Cardiac septum (tissue), 1 donor: ENCODE measurements around the gene WBP2NL. TPM values are rescaled to one million over a fixed set of nuclear protein-coding genes. Genes with fewer than 3 reads are reported as not detected.

Experiments
- DNase-seq: peaks from one replicate; pipeline ENCODE4 v3.0.0-alpha.2; 2020; ENCODE audit warnings: low spot score
- intact Hi-C: fragments of 100-400 bp; cut with DNase I; formaldehyde crosslinking; loops from one replicate; pipeline ENCODE4 v1.14.0; 2022
- total RNA-seq: library from RNA; stranded (reverse); fragmentation: NEBNext Ultra II Directional; extraction: Animal tissue kit (Norgen Biotek cat#: 25700); gene quantifications from one replicate; pipeline ENCODE4 v1.2.1, GENCODE V29; 2021
- donor health status: DM: no; HTN: no; CAD: no.

Gene WBP2NL
- total RNA-seq, 1 donor from 2014 or later = 0.73 TPM

- DNase-seq = no peak
- intact Hi-C loops = no loop called here
Measured at GRCh38 chr22:41976070-41976901, 22.3 kb upstream of the WBP2NL start.

DNA sequence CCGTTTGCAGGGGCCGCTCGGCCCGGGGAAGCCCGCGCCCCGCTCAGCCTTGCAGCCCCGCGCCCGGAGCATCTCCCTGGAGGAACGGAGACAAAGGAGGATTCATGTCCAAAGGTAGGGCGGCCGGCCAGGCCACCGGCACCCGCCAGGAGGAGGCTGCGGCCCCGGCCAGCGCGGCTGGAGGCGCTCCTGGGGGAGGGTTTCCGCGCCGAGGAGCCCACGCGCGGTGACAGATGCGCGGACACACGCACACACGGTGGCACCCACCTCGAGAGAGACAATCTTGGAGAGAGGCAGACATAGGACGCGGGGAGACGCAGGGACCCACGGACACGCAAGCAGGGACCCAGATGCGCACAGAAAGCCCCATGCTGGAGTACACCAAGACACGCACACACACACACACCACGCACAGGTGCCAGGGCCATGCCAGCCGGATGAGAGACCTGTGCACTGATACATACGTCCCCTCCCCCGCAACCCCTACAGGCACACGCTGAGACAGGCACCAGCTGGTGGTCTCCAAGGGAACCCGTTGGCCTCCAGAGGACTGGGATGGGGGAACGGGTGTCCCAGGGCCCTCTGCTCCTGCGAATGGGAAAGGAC, 21.5 kb upstream of the WBP2NL start:
- intact Hi-C loops = no loop called here
- no peak for DNase-seq

DNA sequence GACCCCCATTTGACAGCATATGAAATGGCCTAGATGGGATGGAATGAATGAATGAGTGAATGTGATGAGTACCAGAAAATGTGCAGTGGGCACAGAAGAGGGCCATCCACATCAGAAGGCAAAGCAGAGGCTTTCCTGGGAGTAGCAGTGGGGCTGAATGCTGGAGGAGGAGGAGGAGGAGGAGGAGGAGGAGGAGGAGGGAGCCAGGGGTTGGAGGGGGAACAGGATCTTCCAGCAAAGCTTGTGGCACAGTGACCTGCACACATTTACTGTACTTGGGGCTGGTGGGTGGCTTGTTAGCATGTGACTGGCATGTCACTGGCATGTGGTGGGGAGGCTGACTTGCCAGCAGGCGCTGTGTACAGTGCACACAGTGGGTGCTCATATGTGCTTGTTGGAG, 19.9 kb upstream of the WBP2NL start:
- intact Hi-C loops = no loop called here
- DNase-seq = no peak

DNA sequence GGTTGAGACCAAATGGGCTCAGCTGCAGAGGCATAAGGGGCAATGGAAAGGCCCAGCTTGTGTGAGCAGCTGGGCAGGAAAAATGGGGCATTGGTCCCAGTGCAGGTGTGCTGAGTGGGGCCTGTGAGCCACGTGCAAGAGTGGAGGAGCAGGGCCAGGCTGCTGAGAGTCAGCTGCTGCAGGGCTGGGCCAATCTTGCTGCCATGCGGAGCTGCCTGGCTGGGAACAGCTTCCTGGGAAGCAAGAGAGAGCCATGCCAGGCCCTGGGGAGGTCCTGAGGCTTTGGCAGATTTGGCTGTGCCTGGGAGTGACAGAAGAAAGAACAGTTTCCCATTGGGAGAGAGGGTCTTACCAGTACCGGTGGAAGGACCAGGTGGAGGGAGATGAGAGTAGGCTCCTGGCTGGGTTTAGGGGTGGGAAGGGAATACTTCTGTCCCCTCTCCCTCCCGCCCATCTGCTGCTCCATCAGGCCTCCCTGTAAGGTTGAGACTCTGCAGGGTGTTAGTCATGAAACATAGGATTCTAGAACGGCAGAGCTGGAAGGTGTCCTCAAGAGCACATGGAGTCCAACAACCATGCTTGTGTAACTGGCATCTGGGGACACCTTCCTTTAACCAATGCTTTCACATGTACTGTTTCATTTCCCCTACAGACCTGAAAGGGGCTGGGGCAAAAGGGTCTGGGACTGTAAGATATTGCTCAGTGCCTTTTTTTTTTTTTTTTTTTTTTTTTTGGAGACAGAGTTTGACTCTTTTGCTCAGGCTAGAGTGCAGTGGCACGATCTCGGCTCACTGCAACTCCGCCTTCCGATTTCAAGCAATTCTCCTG, 19.0 kb upstream of the WBP2NL start:
- DNase-seq = no peak
- intact Hi-C loops = no loop called here

DNA sequence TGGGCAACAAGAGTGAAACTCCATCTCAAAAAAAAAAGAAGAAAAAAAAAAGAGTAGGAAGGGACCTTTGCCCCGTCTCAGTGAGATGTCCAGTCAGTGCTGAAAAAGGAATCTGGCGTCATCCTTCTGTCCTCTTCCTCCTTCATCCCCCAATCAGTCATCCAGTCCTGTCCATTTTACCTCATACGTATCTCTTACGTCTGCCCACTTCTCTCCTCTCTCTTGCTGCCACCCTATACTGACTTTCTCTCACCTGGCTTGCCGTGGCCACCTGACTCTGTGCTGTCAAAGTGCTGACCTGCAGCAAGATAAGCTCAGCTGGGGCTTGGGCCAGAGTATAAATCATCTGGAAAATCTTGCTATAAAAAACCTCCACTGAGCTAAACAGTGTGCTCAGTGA, 15.7 kb upstream of the WBP2NL start:
- no peak for DNase-seq
- intact Hi-C loops = no loop called here

DNA sequence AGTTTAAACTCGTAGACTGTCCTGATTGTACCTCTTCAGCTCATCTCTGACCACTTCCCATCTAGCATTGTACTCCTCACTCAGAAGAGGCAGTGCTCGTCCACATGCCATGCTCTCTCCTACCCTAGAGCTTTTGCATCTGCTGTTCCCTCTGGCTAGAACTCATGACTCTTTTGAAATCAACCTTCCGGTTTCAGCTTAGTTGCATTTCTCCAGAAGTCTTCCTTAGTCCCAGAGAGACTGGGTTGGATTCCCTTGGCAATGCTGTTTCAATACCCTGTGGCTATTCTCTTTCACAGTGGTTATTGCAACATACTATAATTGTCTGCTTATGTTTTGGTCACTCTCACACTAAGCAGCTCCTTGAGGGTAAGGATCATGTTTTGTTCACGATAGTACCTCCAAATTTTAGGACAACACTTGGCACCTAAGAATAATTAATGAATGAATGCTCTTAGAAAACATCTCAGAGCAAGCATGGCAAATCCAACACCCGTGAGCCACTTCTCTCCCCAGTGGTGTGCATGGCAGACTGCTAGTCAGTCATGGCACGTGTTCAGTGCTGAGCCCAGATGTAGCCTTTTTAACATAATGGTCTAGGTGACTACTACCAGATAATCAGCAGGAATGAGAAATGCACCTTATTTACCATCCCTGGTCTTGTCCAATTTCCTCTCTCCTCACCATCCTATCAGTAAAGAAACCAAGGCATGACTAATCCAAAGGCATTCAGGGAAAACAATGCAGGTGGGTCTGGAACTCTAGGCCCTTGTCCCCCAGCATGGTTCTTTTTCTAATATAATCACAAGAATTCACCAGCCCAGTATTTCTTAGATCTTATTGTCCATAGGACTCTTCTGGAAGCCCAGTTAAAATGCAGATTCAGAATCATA, 14.8 kb upstream of the WBP2NL start:
- DNase-seq = no peak
- intact Hi-C loops = no loop called here

- DNase-seq = no peak
- intact Hi-C loops = no loop called here
Measured at GRCh38 chr22:41987276-41987675, 11.3 kb upstream of the WBP2NL start.

DNA sequence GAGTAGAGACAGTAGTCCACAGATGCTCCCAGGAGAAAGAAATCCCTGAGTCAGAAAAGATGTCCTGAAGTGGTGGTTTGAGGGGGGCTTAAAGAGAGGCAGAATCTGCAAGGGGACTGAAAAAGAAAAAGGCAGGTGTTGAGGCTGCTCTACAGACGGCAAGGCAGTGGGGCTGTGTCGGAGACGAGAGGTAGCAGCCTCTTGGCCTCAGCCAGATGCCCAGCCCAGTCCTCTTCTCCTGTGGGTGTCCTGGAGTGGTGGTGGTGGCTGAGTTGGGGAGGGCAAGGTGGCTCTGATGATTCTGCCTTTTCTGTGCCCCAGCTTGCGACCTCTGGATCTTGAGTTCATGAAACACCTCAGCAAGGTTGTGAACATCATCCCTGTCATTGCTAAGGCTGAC, 9.3 kb upstream of the WBP2NL start:
- intact Hi-C loops = no loop called here
- DNase-seq = no peak

GRCh38 chr22:41991111-41991510, 7.5 kb upstream of the WBP2NL start:
- DNase-seq = no peak
- intact Hi-C loops = no loop called here

- intact Hi-C loops = no loop called here
- no peak for DNase-seq
Measured at GRCh38 chr22:41992496-41992895, 6.1 kb upstream of the WBP2NL start.

GRCh38 chr22:41995211-41995610, 3.4 kb upstream of the WBP2NL start:
- DNase-seq = no peak
- intact Hi-C loops = no loop called here

DNA sequence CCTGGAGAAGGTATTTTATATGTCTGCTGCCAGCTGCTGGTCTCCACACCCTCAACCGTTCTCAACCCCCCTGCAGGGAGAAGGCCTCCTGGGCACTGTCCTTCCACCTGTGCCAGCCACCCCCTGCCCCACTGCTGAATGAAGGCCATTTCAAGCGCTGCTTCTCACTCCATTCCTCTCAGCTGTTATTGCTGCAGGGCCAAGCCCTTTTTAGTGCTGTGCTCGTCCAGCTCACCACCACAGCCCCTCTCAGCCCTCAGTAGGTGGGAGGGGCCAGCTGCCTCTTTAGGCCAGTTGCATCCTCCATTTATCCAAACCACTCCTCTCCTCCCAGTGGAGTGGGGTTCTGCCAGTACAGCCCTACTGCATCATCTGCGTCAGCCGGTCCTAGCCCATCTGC, 1.8 kb upstream of the WBP2NL start:
- DNase-seq = no peak
- intact Hi-C loops = no loop called here

DNA sequence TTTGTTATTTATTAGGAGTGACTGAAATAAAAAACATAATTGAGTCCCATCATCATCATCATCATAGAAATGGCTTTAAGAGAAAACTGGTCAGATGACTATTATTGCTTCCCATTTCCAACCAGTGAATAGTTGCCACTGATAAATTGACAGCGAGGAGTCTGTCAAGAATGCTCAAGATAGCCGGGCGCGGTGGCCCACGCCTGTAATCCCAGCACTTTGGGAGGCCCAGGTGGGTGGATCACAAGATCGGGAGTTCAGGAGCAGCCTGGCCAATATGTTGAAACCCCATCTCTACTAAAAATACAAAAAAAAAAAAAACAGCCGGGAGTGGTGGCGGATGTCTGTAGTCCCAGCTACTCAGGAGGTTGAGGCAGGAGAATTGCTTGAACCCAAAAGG, 1.9 kb downstream of the WBP2NL start:
- no peak for DNase-seq
- intact Hi-C loops = no loop called here

GRCh38 chr22:42001121-42001520, 2.5 kb downstream of the WBP2NL start:
- no peak for DNase-seq
- intact Hi-C loops = no loop called here

GRCh38 chr22:42001706-42002105, 3.1 kb downstream of the WBP2NL start:
- intact Hi-C loops = no loop called here
- DNase-seq = no peak

GRCh38 chr22:42007922-42008321, 9.3 kb downstream of the WBP2NL start:
- intact Hi-C loops = no loop called here
- no peak for DNase-seq

DNA sequence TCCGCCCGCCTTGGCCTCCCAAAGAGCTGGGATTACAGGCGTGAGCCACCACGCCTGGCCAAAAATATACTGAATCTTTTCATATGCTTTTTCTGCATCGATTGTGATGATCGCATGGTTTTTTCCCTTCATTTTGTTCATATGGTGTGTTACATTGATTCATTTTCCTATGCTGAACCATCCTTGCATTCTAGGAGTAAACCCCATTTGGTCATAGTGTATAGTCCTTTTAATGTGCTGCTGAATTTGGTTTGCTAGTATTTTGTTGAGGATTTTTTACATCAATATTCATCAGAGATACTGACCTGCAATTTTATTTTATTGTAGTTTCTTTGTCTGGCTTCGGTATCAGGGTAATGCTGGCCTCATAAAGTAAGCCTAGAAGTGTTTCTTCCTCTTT, 12.2 kb downstream of the WBP2NL start:
- DNase-seq = no peak

GRCh38 chr22:42013385-42013784, 14.8 kb downstream of the WBP2NL start:
- intact Hi-C loops = no loop called here
- no peak for DNase-seq

More for the DNA sequence above, 12.2 kb downstream of the WBP2NL start:
- intact Hi-C loops = no loop called here

DNA sequence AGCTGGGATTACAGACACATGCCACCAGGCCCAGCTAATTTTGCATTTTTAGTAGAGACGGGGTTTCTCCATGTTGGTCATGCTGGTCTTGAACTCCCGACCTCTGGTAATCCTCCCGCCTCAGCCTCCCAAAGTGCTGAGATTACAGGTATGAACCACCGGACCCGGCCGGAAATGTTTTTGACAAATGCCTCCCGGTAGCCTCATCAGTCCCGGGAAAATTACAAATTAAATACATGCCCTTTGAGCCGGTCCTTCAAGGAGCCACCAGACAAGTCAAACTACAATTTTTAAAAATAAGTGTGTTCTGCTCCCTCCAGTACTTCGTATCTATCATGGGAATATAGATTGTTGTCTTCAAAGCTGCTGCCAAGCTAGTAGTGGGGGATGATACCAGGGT, 17.5 kb downstream of the WBP2NL start:
- intact Hi-C loops = no loop called here
- no peak for DNase-seq

DNA sequence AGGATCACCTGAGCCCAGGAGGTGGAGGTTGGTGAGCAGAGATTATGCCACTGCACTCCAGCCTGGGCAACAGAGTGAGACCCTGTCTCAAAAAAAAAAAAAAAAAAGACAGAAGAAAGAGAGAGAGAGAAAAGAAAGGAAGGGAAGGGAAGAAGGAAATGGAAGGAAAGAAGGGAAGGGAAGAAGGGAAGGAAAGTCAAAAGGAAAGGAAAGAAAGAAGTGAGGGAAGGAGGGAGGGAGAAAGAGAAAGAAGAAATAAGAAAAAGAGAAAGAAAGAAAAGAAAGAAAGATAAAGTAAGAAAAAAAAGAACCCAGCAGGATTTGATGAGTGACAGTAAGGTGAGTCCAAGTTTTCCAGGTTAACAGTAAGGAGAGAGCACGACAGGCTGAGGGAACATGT, 19.6 kb downstream of the WBP2NL start:
- intact Hi-C loops = no loop called here
- no peak for DNase-seq
